ES-I3 (cell line): ENCODE data around the gene TDRD7.

Experiments
- H3K36me3 ChIP-seq: 2 replicates; pipeline ENCODE4 v1.6.1; 2013; ENCODE audit warnings: mild to moderate bottlenecking, low read length, control low read depth, moderate library complexity; ENCODE audit not compliant: insufficient read depth
- H3K4me1 ChIP-seq: 2 replicates; pipeline ENCODE4 v1.6.1; 2013; ENCODE audit warnings: mild to moderate bottlenecking, control low read depth, low read length; ENCODE audit not compliant: insufficient read depth
- H3K9ac ChIP-seq: 2 replicates; pipeline ENCODE4 v1.6.1; 2013; ENCODE audit warnings: low read depth, mild to moderate bottlenecking, low read length, moderate library complexity
- H3K9me3 ChIP-seq: 2 replicates; pipeline ENCODE4 v1.6.1; 2013; ENCODE audit warnings: mild to moderate bottlenecking, low read length, moderate library complexity; ENCODE audit not compliant: control insufficient read depth, insufficient read depth

The TDRD7 gene

DNA sequence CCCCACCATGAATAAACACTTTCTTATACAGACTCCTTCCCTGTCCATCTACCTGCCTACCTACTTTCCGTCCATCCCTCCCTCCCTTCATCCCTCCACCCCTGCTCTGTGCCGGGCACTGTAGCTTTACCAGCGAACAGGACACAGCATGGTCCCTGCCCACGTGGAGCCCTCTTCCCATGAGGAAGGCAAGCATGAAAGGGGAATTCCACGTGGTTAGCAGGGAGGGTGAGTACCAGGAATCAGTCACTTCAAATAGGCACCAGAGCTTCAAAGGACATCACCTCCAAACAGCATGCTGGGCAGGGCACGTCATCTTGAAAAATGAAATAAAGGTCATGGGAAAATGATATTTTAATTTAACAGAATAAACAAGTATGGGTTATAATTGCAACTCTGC, 35.0 kb upstream of the TDRD7 start:
- Histone ChIP-seq H3K36me3 (no peaks in the 10 kb centered on the region; the same call in none of the 2 replicates), H3K4me1 (no peaks in the 10 kb centered on the region), H3K9me3 (no peaks in the 10 kb centered on the region), H3K9ac (no peak overlapping the region)

DNA sequence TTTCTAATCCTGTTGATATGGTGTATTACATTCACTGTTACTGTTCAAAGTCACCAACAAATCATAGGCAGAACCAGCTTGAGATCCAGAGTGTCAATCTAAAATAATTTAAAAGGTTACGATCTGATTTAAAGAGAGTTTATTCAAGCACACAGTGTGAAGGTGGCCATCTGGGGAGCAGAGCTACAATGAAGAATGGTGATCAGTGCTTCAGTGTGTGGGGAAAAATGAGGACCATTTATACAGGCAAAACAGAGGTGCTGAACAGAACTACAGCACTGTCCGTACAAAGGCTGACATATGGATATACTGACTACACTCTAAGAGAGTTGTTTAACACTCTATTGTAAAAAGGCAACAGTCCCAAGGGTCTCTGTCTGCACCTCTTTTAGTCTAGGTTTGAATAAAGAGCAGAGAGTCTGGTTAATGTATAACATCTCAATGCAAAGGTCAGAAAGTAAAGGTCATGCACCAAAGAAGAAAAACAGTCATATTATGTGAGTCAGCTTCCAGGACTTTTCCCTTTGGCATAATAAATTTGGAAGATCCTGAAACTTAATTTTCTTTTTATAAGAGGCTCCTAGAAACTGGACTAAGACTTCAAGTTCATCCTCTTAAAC, 29.7 kb upstream of the TDRD7 start:
- Histone ChIP-seq H3K9ac (no peak overlapping the region), H3K36me3 (no peaks in the 10 kb centered on the region), H3K4me1 (peaks cover 7% of the 10 kb centered on the region; the same call in 1 of the 2 replicates), H3K9me3 (no peaks in the 10 kb centered on the region)

DNA sequence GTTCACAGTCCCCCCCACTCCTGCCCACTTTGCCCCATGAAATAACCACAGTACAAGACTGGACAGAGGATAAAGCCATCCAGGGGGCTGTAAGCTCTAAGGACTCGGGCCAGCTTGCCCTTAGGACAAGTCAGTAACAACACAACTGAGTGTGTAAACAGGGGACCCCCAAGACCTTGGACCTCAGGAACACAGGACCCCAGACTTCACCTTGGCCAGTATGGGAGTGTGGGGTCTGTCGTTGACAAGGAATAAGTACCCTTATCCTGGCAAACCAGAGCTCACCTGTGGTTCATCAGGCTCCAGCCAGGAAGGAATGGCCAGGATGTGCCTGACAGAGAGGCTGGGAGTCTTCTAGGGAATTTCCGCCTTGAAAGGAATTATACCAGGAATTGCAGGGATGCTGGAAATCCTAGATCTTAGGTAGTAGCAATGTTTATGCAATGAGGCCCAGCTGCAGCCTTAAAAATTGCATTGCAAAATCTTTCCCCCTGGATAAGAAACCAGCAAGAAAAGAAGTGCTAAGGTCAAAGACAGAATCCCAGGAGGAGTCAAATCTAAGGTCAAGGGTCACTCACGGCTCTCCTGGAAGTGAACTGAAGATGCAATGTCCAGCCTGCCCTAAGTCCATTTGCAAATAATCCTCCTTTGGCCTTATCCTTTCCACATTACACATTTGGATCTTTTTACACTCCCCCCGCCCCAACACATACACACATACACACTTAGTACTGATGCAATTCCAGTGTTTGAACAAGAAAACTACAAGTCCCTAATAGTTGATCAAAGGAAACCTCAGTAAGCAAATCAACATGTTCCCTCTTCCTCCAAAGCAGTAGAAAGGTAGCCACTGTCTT, 27.3 kb upstream of the TDRD7 start:
- peaks cover 19% of the 10 kb centered on the region for H3K4me1 ChIP-seq

DNA sequence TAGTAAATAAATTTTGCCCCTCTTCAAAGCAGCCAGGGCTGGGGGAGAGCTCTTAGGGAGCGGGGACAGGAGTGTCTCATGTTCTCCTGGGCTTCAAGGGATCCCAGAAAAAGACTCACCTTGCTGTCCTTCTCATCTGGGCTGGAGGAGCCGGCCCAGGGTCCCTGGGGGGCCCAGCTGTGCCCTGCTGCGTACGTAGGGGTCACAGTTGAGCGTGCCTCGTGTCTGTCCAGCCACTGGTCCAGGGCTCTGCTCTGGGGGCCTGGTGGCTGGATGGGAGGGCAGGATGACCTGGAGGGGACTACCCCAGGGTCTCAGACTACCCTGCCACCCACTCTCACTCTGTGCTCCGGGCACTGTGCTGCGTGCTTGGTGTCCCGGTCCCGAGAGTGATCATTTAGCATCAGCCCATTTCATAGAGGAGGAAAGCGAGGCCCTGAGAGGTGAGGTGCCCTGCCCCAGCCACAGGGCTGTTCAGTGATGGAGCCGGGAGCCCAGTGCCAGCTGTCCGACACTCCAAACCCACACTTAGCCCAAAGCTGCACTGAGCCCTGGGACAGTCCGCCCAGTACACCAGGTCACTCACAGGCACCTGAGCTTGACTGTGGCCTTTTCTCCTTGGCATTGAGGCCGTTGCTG, 26.2 kb upstream of the TDRD7 start:
- Histone ChIP-seq H3K9ac (no peak overlapping the region), H3K4me1 (peaks cover 19% of the 10 kb centered on the region), H3K9me3 (no peaks in the 10 kb centered on the region), H3K36me3 (no peaks in the 10 kb centered on the region)

More for the DNA sequence above, 27.3 kb upstream of the TDRD7 start:
- H3K36me3 ChIP-seq, result no peaks in the 10 kb centered on the region
- no peak overlapping the region for H3K9ac ChIP-seq
- no peaks in the 10 kb centered on the region for H3K9me3 ChIP-seq

DNA sequence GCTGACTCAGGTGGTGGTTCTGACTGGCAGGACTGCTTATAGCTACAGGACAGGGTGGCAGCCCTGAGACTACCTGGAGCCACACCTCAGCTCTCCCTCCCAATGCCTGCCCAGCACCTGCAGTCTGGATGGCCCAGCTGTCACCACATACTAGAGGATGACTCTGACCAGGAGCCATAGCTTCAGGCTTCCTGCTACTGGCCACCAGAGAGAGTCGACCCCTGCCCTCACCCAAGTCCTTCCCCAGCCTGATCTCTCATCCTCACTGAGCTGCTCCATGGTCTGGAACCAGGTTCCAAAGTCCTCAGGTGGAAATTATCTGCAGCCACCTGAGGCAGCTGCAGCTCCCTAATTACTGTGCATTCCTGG, 25.6 kb upstream of the TDRD7 start:
- H3K9me3 ChIP-seq, result no peaks in the 10 kb centered on the region

DNA sequence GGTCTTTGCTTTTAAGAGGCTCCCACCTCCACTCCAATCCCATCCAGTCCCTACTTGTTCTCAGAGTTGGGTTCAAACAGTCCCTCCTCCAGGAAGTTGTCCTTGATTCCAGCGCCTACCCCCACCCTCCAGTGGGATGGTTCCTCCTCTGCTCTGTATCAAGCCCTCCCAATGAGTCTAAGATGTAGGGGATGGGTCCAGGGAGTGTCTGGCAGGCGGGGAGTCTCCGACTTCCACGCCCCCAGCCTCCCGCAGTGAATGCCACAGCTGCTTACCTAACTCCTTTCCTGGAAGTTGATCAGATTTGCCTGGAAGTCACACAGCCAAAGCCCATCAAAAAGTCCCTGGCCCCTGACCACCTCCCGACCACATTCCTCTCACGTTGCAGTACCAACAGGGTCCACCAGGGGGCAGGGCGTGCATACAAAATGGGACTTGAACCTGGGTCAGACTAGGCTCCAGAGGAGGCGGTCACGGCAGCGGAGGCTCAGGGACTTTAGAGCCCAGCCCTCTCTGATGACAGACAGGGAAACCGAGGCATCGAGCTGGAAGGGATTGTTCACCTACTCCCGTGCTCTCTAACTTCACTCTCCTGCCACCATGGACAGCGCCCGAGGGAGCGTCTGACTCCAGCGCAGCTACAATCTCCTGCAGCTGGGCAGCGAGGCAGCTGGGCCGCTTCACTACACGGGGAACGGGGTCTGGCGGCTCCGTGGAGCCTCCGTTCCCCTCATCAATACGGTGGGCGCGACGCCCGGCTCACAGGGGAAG, 25.0 kb upstream of the TDRD7 start:
- Histone ChIP-seq H3K36me3 (no peaks in the 10 kb centered on the region), H3K4me1 (peaks cover 19% of the 10 kb centered on the region), H3K9me3 (no peaks in the 10 kb centered on the region), H3K9ac (peak overlapping the region; percentile 42; the same call in 1 of the 2 replicates)

More for the DNA sequence above, 25.6 kb upstream of the TDRD7 start:
- Histone ChIP-seq H3K9ac (no peak overlapping the region), H3K4me1 (peaks cover 19% of the 10 kb centered on the region), H3K36me3 (no peaks in the 10 kb centered on the region)

DNA sequence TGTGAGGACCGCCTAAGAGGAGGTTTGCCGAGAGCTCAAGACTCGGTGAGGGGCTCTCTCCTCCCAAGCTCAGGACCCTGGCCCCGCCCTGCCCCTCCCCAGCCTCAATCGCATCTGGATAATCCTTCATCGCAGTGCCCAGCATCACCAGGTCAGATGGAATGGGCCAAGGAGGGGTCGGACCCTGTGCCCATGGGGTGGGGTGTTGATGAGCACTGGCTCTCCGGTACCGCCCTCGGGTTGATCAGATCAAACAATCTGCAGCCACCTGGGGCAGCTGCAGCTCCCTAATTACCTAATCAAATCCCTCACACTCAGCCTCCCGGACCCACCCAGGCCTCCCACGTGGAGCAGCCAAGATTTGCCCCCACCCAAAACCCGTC, 24.4 kb upstream of the TDRD7 start:
- H3K9me3 ChIP-seq, result no peaks in the 10 kb centered on the region
- H3K36me3 ChIP-seq, result no peaks in the 10 kb centered on the region
- peak overlapping the region; percentile 42; the same call in 1 of the 2 replicates for H3K9ac ChIP-seq
- H3K4me1 ChIP-seq, result peaks cover 19% of the 10 kb centered on the region

DNA sequence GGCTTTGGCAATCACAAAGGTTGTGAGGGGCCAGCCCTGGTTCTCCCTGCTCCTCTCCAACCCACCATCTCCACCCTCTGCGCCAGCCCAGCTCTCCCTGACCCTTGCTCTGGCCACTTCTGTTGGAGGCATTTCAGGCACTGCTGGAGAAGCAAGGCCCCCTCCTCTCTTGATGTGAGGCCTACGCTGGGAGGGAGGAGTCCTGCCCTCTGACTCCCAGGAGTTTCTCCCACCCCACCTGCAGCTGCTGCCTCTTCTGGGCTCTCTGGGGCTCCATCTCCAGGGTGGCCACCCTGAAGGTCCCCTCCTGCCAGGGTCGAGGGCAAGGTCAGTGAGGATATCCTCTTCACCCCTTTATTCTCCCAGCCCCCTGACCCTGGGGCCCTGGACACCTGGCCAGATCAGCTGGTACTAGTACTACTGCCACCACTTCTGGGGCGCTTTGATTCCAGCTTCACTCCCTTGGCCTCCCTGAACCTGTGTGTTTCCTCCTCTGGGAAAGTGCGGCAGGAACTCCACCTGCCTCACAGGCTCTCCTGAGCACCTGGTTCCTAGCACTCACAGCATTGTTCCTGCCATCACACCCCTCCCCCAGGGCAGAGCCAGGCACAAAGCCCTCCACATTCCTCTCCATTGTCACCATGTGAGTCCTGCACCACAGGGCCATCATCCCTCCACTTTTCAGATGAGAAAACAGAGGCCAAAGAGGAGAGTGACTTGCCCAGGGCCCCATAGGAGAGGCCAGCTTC, 23.8 kb upstream of the TDRD7 start:
- Histone ChIP-seq H3K36me3 (no peaks in the 10 kb centered on the region), H3K9me3 (no peaks in the 10 kb centered on the region), H3K4me1 (peaks cover 19% of the 10 kb centered on the region), H3K9ac (no peak overlapping the region)

DNA sequence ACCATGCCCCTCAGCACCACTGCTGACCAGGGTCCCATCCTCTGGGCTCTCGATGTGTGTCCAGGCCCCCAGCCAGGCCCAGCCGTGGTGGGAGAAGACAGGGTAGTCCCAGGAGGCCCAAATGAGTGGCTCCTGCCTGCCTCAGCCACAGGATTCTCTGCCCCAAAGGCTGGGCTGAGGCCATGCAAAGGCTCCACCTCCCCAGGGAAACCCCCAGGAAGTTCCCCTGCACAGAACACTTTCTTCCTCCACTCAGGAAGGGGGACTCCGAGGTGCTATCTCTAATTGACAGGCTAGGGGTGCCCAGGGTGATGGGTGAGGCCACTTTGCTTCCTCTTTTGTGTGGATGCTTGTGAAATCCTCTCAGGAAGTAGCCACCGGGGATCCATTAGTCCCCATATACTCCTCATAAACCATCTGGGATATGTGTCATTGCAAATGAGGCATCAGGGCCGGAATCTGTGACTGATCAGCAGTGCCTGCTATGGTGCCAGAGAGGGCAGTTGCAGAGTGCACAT, 23.1 kb upstream of the TDRD7 start:
- Histone ChIP-seq H3K9me3 (no peaks in the 10 kb centered on the region), H3K36me3 (no peaks in the 10 kb centered on the region), H3K9ac (no peak overlapping the region), H3K4me1 (peaks cover 19% of the 10 kb centered on the region)

DNA sequence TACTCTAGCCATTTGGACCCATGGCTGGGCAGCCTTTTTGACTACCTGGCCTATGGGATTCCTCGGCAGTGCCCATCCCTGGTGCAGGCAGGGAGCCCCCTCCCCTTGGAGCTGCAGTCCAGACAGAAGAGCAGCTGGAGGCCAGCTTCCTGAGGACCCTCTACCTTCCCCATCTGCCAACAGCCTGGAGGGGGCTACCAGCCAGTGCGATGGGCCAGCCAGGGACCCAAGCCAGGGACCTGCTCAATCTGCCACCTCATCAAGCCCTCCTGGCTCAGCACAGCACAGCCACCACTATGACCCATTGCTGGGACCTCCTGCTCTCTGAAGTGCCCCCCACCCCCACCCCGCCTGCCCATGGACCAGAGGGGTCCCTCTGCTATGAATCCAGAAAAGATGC, 22.6 kb upstream of the TDRD7 start:
- H3K9ac ChIP-seq, result no peak overlapping the region
- H3K9me3 ChIP-seq, result no peaks in the 10 kb centered on the region
- H3K4me1 ChIP-seq, result peaks cover 19% of the 10 kb centered on the region
- no peaks in the 10 kb centered on the region for H3K36me3 ChIP-seq

DNA sequence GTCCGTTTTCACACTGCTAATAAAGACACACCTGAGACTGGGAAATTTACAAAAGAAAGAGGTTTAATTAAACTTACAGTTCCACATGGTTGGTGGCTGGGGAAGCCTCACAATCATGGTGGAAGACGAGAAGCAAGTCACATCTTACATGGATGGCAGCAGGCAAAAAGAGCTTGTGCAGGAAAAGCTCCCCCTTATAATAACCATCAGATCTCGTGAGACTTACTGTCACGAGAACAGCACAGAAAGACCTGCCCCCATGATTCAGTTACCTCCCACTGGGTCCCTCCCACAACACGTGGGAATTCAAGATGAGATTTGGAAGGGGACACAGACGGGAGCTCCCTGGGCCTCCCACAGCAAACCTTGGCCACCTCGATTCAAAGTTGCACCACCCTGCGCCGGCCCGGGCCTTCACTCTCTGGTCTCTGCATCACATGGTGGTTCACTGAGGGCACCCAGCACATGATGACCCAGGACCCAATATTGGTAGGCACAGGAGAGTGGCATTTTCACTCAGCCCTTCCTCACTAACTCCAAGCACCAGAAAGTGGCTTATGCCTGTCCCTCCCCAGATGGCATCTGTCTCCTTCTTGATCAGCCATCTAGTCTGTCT, 21.0 kb upstream of the TDRD7 start:
- Histone ChIP-seq H3K9ac (no peak overlapping the region), H3K4me1 (peaks cover 12% of the 10 kb centered on the region; the same call in 1 of the 2 replicates), H3K36me3 (no peaks in the 10 kb centered on the region), H3K9me3 (no peaks in the 10 kb centered on the region)

DNA sequence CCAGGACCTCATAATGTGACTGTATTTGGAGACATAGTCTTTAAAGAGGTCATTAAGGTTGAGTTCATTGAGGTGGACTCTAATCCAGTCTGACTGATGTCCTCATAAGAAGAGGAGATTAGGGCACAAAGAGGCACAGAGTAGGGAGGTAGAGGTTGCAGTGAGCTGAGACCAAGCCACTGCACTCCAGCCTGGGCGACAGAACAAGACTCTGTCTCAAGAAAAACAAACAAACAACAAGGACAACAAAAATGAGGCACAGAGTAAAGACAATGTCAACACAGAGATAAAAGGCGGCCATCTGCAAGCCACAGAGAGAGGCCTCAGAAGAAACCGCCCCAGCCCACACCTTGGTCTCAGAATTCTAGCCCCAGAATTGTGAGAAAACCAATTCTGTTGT, 17.0 kb upstream of the TDRD7 start:
- Histone ChIP-seq H3K36me3 (no peaks in the 10 kb centered on the region), H3K9ac (no peak overlapping the region), H3K4me1 (peaks cover 4% of the 10 kb centered on the region; the same call in 1 of the 2 replicates), H3K9me3 (no peaks in the 10 kb centered on the region)

DNA sequence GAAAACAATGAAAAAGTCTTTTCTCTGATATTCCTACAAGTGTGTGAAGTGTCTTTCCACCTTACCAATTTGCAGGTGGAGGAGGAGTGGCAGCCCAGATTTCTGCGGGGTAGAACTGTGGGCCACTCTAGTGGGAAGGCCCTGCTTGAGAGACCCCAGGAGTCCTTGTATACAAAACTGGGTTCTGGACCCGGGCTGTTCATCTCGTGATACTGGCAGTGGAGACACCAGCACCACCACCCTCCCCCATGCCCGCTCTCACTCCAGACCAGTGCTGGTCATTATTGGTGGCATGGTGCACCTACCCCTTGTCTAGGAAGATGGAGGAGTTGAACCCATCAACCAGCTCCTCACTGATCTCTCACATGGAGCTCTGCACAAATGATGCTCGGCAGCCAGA, 16.2 kb upstream of the TDRD7 start:
- no peak overlapping the region for H3K9ac ChIP-seq
- H3K4me1 ChIP-seq, result peaks cover 4% of the 10 kb centered on the region; the same call in 1 of the 2 replicates
- no peaks in the 10 kb centered on the region for H3K9me3 ChIP-seq
- H3K36me3 ChIP-seq, result no peaks in the 10 kb centered on the region
